HG03045 (cell line): ENCODE data around the gene CFAP251.

Source experiments
- ATAC-seq: cut with Tn5 transposase; IDR thresholded peaks from one replicate; pipeline ENCODE4 v1.9.1; 2021; ENCODE audit warnings: mild to moderate bottlenecking, moderate library complexity; ENCODE audit not compliant: unreplicated experiment

The CFAP251 gene

DNA sequence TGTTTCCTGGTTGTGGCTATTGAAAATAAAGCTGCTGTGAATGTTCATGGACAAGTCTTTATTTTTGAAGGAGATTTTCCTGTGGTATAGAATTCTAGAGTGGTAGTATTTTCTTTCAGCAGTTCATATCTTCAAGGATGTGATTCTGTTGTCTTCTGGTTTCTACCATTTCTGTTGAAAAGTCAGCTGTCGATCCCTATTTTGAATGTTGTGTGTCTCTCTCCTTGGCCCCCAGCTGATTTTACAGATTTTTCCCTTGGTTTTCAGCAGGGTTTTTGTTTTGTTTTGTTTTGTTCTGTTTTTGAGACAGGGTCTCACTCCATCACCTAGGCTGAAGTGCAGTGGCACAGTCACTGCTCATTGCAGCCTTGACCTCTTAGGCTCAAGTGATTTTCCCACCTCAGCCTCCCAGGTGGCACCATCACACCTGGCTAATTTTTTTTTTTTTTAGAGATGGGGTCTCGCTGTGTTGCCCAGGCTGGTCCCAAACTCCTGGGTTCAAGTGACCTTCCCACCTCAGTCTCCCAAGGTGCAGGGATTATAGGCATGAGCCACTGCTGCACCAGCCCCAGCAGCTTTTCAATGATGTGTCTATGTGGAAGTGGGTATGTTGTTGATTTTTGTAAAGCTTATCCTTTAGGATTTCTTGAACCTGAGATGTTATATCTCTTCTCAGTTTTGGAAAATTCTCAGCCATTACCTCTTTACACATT lies 28.1 kb downstream of the CFAP251 start:
- ATAC-seq = no peak

DNA sequence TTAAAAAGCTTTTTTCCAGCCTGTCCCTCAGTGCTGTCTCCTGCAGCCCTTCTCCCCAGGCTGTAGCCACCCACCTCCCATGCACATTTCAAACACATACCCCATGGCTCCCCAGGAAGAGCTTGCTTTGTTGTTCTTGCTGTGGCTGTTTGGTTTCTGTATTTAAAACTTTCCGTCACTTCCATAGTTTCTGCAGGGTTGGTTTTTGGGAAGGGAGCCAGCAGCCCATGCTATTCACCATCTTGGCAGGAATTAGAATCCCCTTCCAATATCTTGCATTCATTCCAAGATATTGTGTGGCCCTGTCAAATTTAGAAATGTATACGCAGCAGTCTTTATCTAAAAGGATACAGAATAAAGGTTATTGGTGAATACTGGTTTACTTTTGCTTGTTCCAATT lies 29.6 kb downstream of the CFAP251 start:
- ATAC-seq = no peak

DNA sequence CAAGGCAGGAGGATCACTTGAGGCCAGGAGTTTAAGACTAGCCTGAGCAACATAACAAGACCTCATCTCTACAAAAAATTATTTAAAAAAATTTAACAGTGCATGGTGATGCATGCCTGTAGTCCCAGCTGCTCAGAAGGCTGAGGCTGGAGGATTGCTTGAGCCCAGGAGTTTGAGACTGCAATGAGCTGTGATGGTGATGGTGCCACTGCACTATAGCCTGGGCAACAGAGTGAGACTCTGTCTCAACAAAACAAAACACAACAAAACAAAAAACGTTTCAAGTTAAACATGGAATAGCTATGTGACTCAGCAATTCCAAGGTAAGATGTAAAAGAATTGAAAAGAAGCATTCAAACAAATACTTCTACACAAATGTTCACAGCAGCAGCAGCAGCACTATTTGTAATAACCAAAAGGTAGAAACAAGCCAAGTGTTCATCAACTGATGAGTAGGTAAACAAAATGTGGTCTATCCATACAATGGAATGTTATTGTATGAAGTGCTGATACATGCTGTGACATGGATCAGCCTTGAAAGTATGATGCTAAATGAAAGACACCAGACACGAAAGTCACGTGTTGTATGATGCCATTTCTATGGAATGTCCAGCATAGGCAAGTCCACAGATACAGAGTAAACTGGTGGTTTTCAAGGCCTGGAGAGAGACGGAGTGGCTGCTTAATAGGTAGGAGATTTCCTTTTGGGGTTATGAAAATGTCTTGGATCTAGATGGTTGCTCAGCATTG lies 31.4 kb downstream of the CFAP251 start:
- ATAC-seq = no peak

DNA sequence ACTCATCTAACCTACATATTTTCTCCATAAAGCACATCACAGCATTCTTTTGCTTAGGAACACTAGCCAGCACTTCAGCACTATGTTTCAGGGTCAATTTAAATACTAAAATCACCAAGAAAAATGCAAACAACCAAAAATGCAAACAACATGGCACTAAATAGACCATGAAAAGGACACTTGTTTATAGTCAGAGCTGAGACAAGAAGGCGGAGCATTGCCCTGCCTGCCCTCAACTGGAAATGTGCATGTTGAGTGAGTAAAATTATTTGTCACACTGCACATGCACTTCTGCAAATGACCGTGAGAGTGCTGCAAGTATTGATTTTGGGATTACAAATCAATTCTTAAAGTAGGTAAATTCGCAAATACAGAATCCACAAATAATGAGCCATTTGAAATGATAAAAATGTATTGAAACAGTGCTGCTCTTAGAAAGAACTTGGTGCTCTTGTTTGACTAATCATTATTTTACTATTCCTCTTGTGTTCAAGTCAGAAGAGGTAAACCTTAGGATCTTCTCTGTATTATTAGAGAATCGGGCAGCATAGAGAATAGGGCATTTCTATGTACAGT lies 34.8 kb downstream of the CFAP251 start:
- no peak for ATAC-seq

DNA sequence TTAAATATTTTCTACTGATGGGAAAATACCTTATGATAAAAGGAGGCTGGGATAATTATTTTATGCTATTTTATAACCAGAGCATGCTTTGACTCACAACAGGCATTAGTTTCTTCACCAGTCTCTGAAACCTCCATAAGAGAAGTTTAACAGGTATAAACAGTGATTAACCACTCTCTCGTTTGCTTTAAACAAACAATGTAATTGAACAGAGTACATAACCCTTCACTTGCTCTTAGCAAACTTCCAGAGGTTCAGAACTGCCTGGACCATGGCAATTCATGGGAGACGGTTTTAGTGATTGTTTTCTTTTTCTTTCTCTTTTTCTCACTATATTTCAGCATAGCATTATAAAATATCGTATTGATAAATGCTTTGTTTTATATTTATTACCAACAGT lies 35.3 kb downstream of the CFAP251 start:
- no peak for ATAC-seq

DNA sequence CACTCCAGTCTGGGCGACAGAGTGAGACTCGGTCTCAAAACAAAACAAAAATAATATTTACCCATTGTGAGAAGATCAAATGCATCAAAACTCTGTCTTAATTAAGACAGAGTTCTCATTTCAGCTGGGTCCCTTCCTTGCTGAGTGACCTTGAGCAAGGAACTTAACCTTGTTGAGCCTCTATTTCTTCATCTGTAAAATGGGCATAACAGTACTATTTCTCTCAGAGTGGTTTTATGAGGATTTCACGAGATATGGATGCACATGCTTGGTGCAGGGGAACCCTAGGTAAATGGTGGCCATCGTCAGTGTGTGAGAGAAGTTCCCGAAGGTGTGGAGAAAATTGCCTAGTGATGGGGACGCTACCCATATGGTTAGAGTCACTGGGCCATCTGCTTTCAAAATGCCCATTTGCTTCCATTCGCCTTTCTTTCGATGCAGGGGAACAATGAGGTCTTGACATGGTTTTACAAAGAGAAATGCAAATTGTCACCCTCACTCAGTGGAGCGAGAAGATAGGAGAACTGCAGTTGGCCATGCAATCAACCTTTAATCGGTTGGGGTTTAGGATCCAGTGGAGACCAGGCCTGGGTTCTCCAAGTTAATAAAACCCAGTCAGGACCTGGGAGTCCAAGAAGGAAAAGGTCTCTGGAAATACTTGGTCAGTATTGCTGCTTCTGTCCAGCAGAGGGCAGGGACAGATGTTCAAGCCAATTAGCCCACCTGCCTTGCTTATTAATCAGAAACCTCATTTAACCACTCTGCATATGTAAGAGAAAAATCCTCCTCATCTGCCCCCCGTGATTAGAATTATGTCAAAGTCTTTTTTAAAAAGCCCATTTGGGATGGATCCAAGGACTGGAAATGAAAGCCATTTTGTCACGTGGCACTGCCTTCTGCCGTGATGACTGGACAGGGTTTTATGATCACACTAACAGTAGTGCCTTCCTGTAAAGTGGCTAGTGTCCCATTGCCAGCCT lies 37.2 kb downstream of the CFAP251 start:
- no peak for ATAC-seq

DNA sequence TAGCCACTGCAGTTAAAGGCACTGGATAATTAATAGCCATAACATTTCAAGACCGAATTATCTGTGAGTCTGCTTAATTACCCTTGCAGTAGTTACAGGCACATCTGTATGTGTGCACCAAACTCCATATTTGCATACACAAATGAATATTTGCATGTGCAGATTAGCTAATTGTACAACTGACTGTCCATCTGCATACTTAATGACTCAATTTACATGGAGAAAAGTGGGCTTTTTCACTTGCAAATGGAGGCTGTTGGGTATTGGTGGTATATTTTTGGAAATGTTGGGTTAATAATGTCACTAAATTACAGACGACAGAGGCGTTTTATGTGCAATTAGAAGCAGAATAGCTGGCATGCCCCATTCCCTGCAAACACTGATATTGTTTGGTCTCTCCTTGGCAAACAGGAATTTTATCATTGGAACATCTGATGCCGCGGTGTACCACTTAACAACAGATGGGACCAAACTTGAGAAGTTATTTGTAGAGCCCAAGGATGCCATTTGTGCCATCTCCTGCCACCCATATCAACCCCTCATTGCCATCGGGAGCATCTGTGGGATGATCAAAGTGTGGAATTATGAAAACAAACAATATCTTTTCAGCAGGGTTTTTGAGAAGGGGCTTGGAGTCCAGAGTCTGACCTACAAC lies 39.6 kb downstream of the CFAP251 start:
- ATAC-seq = no peak

DNA sequence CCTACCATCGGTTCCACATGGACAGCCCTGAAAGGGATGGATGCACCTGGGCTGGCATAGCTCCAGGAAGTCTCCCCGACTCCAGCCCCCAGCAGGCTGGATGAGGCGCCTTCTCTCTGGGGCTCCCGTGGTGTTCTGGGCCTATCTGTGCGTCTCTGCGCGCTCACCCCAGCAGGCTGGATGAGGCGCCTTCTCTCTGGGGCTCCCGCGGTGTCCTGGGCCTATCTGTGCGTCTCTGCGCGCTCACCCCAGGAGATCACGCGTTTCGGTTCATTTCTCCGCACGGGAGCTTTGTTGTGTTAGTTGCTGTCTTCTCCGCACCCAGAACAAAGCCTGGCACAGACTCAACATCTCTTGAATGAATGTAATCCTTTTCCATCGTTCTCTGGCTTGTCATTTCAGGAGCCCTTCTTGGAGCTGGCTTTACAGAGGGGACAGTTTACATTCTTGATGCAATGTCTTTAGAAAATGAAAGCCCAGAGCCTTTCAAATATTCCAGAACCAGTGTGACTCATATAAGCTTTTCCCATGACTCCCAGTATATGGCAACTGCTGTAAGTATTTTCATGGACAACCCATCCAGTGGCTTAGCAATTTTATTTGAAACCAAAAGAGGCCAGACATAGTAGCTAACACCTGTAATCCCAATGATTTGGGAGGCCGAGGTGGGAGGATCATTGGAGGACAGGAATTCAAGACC lies 40.3 kb downstream of the CFAP251 start:
- ATAC-seq = no peak

DNA sequence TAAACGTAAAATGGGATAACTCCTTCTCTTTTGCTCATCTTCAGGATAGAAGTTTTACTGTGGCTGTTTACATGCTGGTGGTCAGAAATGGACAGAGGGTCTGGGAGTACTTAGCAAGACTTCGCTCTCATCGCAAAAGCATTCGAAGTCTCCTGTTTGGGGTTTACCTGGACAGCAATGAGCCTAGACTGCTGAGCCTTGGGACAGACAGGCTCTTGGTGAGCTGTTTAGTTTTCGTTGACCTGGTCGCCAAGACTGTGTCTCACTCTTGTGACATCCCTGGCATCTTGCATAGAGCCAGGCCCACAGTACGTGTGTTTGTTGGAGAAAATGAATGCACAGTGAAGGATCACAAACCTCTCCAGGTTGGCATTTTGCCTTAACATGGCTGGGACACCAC lies 42.1 kb downstream of the CFAP251 start:
- ATAC-seq = no peak

DNA sequence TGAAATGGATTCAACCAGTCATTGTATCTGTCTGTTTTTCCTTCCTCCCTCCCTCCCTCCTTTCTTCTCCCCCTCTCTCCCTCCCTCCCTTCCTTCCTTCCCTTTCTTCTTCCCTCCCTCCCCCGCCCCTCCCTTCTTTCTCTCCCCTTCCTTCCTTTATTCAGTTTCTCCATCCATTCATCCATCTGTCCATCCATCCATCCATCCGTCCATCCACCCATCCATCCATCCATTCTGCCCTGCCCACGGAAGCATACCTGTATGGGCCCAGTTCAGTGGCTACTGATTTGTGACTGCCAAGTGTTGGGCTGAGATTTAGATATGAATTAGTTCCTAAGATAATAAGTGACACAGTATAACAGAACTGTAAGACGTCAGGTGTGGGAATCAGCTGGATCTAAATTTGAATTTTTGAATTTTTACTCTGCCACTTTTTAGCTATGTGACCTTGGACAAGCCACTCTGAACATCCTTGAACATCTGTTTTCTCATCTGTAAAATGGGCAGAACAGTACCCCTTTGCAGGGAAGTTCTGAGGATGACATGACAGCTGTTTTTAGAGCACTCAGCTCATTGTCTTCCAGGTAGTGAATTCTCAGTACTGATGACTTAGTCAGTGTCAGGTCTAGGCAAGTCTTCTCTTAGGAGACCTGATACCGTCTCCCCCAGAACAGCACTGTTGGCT lies 42.9 kb downstream of the CFAP251 start:
- no peak for ATAC-seq

DNA sequence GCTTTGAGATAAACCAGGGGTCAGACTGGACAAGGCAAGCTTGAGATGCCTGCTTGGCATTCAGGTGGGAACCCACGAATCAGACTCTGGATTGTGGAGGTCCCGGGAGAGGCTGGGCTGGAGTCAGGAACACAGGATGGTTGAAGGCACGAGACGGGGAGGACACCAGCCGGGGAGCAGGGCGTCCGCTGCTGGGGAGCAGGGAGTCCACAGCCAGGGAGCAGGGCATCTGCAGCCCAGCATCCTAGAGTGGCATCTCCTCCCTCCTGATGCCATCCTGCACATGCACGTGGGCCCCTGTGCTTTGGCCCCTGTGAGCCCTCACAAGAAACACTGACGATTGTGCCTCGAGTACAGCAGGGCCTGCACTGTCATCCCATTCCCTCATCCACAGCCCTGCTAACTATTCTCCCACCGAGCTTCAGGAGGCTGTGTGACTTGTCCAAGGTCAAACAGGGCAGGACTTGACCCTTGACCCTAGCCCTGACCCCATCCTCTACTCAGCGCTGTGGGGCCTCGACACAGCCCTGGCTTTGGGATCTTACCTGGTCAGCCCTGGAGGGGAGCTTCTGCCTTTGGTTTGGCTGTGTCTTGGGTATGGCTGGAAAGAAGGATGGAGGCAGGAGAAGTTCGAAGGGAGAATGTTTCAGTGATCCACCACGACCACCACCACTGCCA lies 45.1 kb downstream of the CFAP251 start:
- no peak for ATAC-seq

DNA sequence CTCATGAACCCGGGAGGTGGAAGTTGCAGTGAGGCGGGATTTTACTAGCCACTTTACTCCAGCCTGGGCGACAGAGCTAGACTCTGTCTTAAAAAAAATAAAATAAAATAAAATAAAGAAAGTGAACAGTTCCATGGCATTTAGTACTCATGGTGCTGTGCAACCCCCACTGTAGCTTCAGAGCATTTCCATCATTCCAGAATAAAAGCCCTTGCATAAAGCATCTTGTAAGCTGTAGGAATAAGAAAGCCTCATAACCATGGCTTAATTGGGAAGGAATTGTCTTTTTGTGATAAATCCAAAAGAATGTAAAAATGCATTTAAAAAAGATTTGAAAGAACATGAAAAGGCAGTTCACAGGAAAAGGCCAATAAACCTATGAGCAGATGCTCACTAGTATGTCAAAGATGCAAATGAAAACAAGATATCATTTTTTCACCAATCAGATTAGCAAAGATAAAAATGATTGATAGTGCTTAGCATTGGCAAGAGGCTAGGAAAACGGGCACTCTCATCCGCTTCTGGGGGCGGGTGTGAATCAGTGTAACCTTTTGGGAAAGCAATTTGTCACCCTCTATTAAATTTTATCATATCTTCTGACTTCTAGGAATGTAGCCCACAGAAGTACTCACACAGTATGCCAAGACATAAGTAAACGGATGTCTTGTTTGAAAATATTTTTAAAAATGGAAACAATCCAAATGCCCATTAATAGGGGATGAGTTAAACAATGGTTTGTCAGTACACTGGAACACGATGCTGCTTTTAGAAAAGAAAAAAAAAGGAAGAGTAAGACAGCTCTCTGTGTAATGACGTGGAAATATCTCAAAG lies 46.6 kb downstream of the CFAP251 start:
- ATAC-seq = no peak

DNA sequence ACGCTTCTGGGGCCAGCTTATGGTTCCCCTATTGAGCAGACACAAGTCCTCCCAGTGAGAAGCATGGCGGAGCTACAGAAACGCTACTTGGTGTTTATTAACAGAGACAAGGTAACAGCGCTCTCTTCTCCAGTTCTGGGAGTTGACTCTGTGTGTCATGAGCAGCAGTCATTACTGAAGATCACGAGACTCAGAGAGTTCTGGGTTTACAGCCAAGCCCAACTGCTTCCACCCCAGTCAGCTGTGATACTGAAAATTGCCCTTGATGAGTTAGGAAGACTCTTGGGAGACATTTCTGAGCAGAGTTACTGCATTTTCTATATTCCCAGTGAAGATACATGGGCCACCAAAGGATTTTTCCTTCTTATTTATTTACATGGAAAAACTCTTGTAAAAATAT lies 48.6 kb downstream of the CFAP251 start:
- no peak for ATAC-seq

DNA sequence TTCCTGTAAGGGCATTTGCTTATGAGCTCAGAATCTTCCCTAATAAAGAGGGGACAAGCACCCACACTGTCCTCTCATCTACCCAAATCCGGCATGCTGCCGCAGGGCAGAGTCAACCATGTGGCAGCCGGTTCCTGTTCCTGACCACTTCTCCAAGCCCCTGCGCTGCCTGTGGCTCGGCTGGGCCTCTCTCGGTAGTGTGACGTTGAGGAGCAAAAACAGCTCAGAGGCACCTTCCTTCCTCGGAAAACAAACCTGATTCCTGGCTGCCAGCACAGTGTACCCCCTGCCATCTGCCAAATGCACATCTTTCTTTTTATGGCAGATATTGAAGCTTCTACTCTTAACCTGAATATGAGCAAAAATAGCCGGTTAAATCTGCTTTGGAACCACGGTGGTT lies 50.5 kb downstream of the CFAP251 start:
- ATAC-seq = no peak

DNA sequence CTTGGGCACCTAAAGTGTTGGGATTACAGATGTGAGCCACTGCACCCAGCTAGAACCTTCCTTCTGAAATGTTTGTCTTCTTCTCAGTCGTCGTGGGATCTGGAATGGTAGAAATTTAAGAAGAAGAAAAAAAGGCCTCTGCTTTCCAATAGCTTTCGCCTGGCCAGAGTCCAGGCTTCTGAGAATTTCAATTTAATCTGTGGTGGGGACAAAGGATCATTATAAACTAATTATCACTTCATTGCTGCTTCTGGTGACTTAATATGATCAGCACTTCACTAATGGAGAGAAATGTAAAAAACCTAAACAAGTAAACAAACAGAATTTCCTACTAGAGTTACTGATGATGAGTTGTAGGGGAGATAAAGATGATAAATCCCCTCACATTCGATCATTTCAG lies 51.3 kb downstream of the CFAP251 start:
- ATAC-seq = no peak

DNA sequence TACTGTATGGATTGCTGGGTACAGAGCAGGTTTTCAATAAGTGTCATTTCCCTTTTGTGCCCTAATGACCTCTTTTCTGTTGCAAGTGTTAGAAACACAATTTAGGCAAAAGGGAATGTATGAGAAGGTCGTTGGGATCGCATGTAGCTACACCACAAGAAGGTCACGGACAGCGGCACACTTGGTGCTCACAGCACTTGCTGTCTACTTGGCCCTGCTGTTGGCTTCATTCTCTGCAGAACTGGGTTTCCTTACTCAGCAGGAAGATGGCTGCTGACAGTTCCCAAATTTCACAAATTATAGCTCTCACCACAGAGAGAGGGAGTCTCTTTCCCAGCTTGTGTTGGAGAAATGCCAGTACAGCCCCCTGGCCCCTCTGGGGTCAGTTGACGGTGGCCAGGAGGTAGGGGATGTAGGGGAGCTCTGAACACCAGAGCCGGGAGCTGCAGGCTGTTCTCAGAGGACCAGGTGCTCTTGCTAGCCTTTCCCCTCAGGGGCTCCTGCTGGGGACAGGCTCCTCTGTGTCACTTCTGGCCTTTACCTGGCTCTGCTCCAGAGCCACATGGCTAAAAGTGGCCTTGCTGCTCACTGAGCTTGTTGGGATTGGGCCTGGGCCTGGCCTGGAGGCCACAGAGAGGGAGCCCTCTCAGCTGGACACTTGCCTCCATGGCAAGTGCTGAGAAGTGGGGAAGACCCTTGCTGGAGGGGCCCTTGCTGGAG lies 52.3 kb downstream of the CFAP251 start:
- no peak for ATAC-seq
